ENCODE results near the gene DGKI.

Gene DGKI

DNA sequence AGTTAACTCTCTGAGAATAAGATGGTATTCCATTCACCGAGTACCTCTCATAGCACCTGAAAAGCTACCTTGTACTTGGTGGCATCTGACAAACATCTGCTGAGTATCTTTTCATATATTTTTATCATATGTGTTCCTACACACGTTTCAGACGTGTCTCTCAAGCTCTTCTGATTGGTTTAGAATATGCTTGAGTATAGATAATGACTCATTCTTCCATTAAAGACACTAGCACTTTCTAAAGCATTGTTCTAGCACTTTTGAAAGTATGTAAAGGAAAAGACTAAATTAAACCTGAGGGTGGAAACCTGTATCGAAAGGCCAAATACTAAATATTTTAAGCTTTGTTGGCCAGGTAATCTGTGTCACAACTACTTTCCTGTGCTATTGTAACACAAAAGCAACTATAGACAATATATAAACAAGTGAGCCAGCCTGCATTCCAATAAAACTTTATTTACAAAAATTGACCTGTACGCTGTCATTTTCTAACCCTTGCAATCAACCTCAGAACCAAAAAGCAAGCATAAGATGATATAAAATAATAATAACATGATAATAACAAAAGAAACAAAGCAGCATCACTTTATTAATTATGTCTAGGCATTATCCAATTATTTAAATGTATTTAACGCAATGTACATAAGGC, 95.3 kb downstream of the DGKI start:
- in situ Hi-C loops (cut with MboI; ENCODE audit: low sequenced_read_pairs, unreplicated experiment): no loop called here
- DNase-seq (ENCODE audit: low spot score): no peak
- TF ChIP-seq, protein P1, sequence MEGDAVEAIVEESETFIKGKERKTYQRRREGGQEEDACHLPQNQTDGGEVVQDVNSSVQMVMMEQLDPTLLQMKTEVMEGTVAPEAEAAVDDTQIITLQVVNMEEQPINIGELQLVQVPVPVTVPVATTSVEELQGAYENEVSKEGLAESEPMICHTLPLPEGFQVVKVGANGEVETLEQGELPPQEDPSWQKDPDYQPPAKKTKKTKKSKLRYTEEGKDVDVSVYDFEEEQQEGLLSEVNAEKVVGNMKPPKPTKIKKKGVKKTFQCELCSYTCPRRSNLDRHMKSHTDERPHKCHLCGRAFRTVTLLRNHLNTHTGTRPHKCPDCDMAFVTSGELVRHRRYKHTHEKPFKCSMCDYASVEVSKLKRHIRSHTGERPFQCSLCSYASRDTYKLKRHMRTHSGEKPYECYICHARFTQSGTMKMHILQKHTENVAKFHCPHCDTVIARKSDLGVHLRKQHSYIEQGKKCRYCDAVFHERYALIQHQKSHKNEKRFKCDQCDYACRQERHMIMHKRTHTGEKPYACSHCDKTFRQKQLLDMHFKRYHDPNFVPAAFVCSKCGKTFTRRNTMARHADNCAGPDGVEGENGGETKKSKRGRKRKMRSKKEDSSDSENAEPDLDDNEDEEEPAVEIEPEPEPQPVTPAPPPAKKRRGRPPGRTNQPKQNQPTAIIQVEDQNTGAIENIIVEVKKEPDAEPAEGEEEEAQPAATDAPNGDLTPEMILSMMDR (IDR thresholded peaks at IDR 0.05; ENCODE audit: borderline replicate concordance, control extremely low read depth, extremely low read depth, insufficient read depth, missing control alignments): no peak

DNA sequence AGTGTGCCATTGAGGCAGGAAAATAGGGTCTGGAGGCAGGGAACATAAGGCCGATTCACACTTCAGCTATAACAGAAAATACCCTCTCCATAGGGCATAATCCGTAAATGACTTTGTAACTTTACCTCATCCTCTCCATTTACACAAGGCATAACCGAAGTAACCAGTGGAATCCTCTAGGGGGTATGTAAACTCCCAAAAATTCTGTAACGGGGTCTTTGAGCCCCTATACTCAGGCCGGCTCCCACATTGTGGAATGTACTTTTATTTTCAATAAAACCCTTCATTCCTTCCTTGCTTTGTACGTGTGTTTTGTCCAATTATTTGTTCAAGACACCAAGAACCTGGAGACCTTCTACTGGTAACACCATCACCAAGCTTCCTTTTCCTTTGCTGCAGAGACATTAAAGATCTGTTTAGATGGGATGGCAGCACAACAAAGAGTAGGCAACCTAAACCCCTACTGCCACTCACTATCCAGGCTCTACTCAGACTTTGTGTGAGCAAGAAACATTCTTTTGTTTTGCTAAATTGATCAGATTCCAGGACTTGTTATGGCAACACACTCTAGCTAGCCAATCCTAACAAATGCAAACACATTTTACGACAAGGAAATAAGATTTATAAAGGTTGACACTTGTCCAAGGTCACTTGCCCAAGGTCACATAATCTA, 99.3 kb downstream of the DGKI start:
- in situ Hi-C loops (cut with MboI; ENCODE audit: low sequenced_read_pairs, unreplicated experiment): no loop called here
- TF ChIP-seq, protein P1 (IDR thresholded peaks at IDR 0.05; ENCODE audit: borderline replicate concordance, control extremely low read depth, extremely low read depth, insufficient read depth, missing control alignments): no peak
- DNase-seq (ENCODE audit: low spot score): no peak

DNA sequence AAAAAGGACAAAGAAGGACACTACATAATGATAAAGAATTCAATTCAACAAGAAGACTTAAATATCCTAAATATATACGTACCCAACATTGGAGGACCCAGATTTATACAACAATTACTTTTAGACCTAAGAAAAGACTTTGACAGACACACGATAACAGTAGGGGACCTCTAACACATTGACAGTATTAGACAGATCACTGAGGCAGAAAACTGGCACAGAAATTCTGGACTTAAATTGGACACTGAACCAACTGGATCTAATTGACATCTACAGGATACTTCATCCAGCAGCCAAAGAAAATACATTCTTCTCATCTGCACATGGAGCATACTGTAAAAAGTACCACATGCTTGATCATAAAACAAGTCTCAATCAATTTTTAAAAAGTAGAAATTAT, 103.8 kb downstream of the DGKI start:
- TF ChIP-seq, protein P1 (IDR thresholded peaks at IDR 0.05; ENCODE audit: borderline replicate concordance, control extremely low read depth, extremely low read depth, insufficient read depth, missing control alignments): no peak
- in situ Hi-C loops (cut with MboI; ENCODE audit: low sequenced_read_pairs, unreplicated experiment): no loop called here
- DNase-seq (ENCODE audit: low spot score): no peak

DNA sequence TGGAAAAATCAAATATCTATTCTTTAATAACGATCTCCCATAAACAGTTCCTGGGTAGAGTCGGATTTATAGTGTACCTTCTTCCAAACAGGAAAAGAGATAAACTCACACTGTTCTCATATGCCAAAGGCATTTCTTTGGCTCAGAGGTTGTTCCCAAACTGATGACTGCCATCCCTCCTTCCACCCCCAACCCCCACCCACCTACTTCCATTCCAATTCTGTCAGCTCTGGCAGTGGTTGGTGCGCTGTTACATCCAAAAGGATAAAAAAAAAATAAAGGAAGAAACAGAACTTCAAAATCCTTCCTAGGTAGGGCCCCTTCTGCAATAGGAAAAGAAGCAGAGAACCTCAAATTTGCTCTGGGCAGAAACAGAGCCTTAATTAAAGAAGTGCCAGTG, 104.7 kb downstream of the DGKI start:
- DNase-seq (ENCODE audit: low spot score): no peak
- in situ Hi-C loops (cut with MboI; ENCODE audit: low sequenced_read_pairs, unreplicated experiment): no loop called here
- TF ChIP-seq, protein P1 (IDR thresholded peaks at IDR 0.05; ENCODE audit: borderline replicate concordance, control extremely low read depth, extremely low read depth, insufficient read depth, missing control alignments): no peak

DNA sequence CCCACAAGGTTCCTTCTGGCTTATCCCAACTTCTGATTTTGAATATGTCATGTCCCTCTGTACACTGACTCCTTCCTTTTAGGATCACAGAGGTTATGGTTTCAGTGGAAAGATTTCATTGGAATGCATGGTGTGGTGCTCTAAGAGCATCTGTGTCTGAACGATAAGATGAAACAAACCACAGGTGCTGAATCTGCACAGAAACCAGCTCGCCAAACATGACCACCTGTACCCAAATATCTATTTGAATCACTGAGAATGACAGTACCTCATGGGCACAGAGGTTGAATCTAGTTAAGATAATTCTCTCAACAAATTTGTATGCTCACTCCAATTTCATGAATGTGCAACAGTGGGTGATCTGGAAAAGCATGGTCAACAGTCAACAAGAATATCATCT, 105.3 kb downstream of the DGKI start:
- no peak for DNase-seq (ENCODE audit: low spot score)

DNA sequence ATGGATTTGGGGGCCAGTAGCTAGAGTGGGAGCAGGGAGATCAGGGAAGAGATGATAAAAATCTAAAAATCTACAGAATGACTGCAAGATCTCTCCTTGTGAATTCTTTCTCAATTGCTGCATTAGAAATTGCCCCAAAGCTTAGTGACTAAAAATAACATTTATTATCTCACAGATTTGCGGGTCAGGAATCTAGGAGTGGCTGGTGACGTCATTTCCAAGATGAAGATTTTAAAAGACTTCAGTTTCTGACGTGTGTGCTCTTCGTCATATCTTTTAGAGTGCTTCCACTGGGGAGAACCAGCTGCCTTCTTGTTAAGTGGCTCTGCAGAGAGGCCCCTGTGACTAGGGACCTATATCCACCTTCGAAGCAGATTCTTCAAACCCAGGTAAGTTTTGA, 112.6 kb downstream of the DGKI start:
- in situ Hi-C loops (cut with MboI; ENCODE audit: low sequenced_read_pairs, unreplicated experiment): no loop called here
- TF ChIP-seq, protein P1 (IDR thresholded peaks at IDR 0.05; ENCODE audit: borderline replicate concordance, control extremely low read depth, extremely low read depth, insufficient read depth, missing control alignments): no peak
- no peak for DNase-seq (ENCODE audit: low spot score)

More for the DNA sequence above, 105.3 kb downstream of the DGKI start:
- TF ChIP-seq, protein P1 (IDR thresholded peaks at IDR 0.05; ENCODE audit: borderline replicate concordance, control extremely low read depth, extremely low read depth, insufficient read depth, missing control alignments): no peak
- in situ Hi-C loops (cut with MboI; ENCODE audit: low sequenced_read_pairs, unreplicated experiment): no loop called here

All from GM13976 (cell line).